HG02973 (cell line): ENCODE measurements around the gene GDF2.

Source experiments
- ATAC-seq: cut with Tn5 transposase; IDR thresholded peaks from one replicate; pipeline ENCODE4 v1.9.1; 2021; ENCODE audit warnings: moderate library complexity; ENCODE audit not compliant: unreplicated experiment

Gene GDF2

DNA sequence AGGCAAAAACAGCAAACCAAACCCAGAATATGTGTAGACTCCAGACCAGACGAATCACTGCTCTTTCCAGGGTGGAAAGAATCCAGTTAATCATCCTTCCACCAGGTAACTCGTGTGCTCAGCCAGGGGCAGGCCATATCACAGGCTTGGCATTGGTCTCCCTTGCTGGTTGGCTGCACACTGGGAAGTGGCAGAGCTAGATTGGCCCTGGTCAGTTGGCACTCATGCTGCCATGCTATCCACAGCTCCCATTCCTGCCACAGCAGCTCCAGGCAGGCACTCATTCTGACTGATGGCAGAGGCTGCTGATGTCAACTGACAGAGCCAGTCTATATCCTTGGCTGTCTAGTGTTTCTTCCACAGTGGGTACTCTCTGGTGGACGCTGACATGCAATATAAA, 31.9 kb upstream of the GDF2 start:
- no peak for ATAC-seq

DNA sequence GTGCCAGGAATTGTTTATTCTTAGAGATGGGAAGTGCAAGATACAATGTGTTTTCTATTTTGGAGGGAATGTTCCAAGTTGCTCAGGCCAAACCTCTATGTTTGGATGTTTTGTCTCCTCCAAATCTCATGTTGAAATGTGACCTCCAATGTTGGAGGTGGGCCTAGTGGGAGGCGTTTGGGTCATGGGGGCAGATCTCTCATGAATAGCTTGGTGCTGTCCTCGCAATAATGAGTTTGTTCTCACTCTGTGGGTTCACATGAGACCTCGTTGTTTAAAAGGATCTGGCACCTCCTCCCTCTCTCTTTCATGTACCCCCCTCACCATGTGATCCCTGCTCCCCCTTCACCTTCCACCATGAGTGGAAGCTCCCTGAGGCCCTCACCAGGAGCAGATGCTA, 30.6 kb upstream of the GDF2 start:
- no peak for ATAC-seq

GRCh38 chr10:47294057-47294456, 28.2 kb upstream of the GDF2 start:
- no peak for ATAC-seq

GRCh38 chr10:47294501-47294900, 27.8 kb upstream of the GDF2 start:
- no peak for ATAC-seq

GRCh38 chr10:47295411-47295810, 26.8 kb upstream of the GDF2 start:
- no peak for ATAC-seq

- ATAC-seq = no peak
Measured at GRCh38 chr10:47296156-47296894, 25.9 kb upstream of the GDF2 start.

DNA sequence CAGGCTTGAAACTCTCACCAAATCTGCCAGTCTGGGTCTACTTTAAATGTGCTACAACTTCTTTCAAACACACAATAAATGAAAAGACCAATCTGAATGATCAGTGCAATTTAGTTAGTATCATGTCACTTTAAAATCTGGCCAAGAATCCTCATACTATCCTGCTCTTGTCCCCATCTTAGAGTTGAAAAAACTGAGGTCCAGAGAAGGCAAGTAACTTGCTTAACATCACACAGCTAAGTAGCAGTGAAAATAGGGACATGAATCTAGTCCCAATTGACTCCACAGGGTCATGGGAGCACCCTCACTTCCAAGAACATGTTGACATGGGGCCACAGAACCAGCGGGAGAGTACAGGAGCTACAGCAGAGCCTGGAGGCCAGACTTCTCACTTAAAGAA, 25.3 kb upstream of the GDF2 start:
- ATAC-seq = no peak

DNA sequence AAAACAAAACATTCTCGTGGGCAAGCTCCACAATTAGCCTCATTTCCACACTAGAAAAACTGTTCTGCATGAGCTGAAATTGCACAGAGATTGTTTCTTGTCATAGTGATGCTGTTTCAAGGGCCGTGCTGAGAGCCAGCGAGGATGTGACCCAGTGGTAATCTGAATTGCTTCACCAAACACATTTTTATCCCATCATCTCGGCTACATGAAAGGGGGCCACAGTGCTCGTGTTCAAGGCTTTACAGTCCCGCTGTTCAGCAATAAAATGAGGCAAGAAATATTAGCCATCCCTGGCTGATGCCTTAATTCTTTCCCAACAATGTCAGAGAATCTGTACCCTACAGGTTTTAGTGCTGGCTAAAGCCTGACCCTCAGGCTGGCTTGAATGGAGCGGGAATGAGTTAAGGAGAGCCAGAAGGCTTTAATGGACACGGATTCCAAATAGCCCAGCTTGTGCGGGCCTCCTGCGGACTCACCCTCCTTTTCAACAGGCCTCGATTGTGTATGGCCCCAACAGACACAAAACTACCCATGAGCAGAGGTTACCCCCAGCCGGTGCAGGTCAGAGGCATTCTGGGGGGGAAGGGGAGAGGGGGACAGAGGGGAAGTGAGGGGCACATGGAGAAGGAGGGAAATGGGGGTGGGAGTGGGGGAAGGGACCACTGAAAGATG, 24.3 kb upstream of the GDF2 start:
- ATAC-seq = no peak

DNA sequence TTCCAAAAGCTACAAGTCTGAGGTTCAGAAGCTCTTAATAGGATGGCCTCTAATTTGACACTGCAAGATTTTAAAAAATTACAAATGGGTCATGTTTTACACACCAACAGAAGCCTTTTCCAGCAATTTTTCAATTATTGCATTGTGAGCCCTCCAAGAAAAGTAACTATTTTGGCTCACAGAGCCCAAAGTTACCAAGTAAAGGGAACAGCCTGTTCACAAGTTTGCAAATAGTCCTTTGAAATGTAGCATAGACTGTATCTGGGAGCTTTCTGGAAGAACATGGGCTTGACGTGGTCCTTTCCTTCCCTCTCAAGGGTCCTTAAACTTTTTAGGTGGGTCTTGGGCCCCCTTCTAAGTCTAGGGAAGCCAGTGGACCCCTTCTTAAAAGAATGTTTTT, 23.5 kb upstream of the GDF2 start:
- no peak for ATAC-seq

GRCh38 chr10:47299611-47300428, 22.4 kb upstream of the GDF2 start, which contains the start of gene GDF10:
TSS of gene GDF10 (plus strand) at chr10:47300197. CDS start at chr10:47300652, 455 bp downstream.
- no peak for ATAC-seq

DNA sequence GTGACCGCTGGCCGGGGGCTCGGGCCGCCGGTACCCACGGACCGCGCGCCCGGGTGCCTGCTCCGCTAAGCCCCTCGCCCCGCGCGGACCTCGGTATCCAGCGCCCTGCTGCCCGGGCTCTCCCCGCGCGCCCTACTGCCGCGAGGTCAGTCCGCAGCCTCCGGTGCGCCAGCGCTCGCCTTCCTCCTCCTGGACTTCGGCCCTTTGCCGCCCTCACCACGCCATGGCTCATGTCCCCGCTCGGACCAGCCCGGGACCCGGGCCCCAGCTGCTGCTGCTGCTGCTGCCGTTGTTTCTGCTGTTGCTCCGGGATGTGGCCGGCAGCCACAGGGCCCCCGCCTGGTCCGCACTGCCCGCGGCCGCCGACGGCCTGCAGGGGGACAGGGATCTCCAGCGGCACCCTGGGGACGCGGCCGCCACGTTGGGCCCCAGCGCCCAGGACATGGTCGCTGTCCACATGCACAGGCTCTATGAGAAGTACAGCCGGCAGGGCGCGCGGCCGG, 21.8 kb upstream of the GDF2 start:
- no peak for ATAC-seq

GRCh38 chr10:47301833-47302232, 20.4 kb upstream of the GDF2 start:
- ATAC-seq = no peak

- no peak for ATAC-seq
Measured at GRCh38 chr10:47303105-47303504, 19.1 kb upstream of the GDF2 start.

DNA sequence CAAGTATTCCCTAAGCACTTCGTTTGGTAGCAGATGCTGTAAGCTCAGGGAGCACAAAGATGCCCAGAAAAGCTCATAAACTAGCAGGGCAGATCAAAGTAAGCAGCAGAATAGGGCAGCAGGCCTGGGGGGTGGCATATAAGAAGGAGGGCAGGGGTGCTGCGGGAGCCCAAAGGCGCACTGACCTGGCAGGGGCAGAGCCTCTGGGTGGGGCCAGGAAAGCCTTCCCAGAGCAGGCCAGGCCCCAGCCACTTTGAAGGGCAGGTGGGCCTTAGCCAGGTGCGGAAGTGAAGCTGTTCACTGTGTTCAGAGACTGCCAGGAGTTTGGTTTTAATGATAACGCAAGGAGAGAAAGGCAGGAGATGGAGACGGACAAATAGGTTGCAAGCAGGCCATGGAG, 18.4 kb upstream of the GDF2 start:
- ATAC-seq = no peak

- ATAC-seq = no peak
Measured at GRCh38 chr10:47305566-47305965, 16.7 kb upstream of the GDF2 start.

GRCh38 chr10:47306387-47307210, 15.7 kb upstream of the GDF2 start:
- ATAC-seq = no peak

DNA sequence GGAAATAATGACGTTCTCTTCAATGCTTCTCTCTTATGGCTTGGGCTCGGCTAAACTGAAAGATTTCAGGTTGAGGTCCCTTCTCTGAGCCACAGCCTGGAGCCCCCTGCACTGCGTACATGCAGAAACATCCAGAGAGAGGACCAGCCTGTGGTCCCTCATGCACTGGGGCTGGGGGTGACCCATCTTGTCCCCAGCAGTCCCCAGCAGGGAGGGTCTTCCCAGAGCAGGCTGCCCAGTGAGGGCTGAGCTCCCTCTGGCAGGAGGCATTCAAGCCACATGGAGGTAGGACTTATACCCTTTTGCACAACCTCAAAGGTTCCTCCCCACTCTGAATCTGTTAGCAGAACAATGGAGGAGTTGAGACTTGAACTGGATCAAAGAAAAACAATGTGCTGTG, 14.9 kb upstream of the GDF2 start:
- no peak for ATAC-seq

GRCh38 chr10:47308775-47309174, 13.5 kb upstream of the GDF2 start:
- no peak for ATAC-seq

GRCh38 chr10:47309408-47310089, 12.7 kb upstream of the GDF2 start:
- ATAC-seq = no peak

DNA sequence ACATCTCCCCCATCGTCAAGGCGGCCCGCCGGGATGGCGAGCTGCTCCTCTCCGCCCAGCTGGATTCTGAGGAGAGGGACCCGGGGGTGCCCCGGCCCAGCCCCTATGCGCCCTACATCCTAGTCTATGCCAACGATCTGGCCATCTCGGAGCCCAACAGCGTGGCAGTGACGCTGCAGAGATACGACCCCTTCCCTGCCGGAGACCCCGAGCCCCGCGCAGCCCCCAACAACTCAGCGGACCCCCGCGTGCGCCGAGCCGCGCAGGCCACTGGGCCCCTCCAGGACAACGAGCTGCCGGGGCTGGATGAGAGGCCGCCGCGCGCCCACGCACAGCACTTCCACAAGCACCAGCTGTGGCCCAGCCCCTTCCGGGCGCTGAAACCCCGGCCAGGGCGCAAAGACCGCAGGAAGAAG, 12.2 kb upstream of the GDF2 start:
- ATAC-seq = no peak
